IMR-90 (cell line): Measurements from ENCODE around the gene PLD1. TPM values are rescaled to one million over a fixed set of nuclear protein-coding genes. Genes with fewer than 3 reads are reported as not detected.
A peak's percentile ranks its signal among the peaks of the same experiment; 100 is the strongest.

Experiments
- ATAC-seq: fragments of 200-7000 bp; cut with Tn5 transposase; 2 replicates; pipeline ENCODE4 v1.9.1; 2020; ENCODE audit warnings: low read depth, mild to moderate bottlenecking, moderate library complexity
- BruUV-seq: library from RNA; stranded (reverse); fragments of 400-500 nt; replicated peaks from 2 replicates; lab custom pipeline; 2021; lab: Mats Ljungman, UMichigan
- CTCF ChIA-PET: fragments of 300-600 bp; formaldehyde crosslinking; extraction: SDS; loops from one replicate; lab custom pipeline; 2021; ENCODE audit warnings: antibody characterized with exemption; lab: Yijun Ruan, JAX
- POLR2A ChIA-PET: fragments of 300-600 bp; sonication (Branson Sonifier 250); formaldehyde crosslinking; loops from one replicate; lab custom pipeline; 2022; ENCODE audit warnings: antibody characterized with exemption; ENCODE audit not compliant: unreplicated experiment; lab: Charles Lee
- DNase-seq: peaks from one replicate; pipeline ENCODE4 v3.0.0; 2013
- H2AFZ ChIP-seq: replicated peaks from 2 replicates; pipeline ENCODE3; 2013; ENCODE audit warnings: low read length, mild to moderate bottlenecking; ENCODE audit not compliant: poor library complexity
- H2AK5ac ChIP-seq: 2 replicates; pipeline ENCODE4 v1.6.1; 2013; ENCODE audit warnings: low read depth, low read length, inconsistent platforms
- H2AK9ac ChIP-seq: replicated peaks from 2 replicates; pipeline ENCODE3; 2013; ENCODE audit warnings: mild to moderate bottlenecking, low read depth, low read length, moderate library complexity; ENCODE audit not compliant: poor library complexity
- H2BK120ac ChIP-seq: 2 replicates; pipeline ENCODE4 v1.6.1; 2013; ENCODE audit warnings: low read depth, low read length, inconsistent platforms
- H2BK15ac ChIP-seq: 3 replicates; pipeline ENCODE4 v1.6.1; 2013; ENCODE audit warnings: low read depth, low read length, inconsistent platforms
- H2BK20ac ChIP-seq: 2 replicates; pipeline ENCODE4 v1.6.1; 2013; ENCODE audit warnings: low read depth, mild to moderate bottlenecking, inconsistent platforms, low read length, moderate library complexity
- H2BK5ac ChIP-seq: 2 replicates; pipeline ENCODE4 v1.6.1; 2013; ENCODE audit warnings: mild to moderate bottlenecking, low read depth, low read length, inconsistent platforms; ENCODE audit not compliant: poor library complexity, severe bottlenecking
- H3K14ac ChIP-seq: replicated peaks from 2 replicates; pipeline ENCODE4 v1.6.1; 2013; ENCODE audit warnings: low read depth, low read length, inconsistent platforms
- H3K18ac ChIP-seq: 2 replicates; pipeline ENCODE4 v1.6.1; 2013; ENCODE audit warnings: low read depth, low read length, control low read depth
- H3K23ac ChIP-seq: 2 replicates; pipeline ENCODE4 v1.6.1; 2013; ENCODE audit warnings: low read depth, low read length, inconsistent platforms
- H3K27ac ChIP-seq: 2 replicates; pipeline ENCODE4 v1.5.1; 2013; ENCODE audit warnings: mild to moderate bottlenecking, control low read depth, low read length; ENCODE audit not compliant: insufficient read depth
- H3K27me3 ChIP-seq: 2 replicates; pipeline ENCODE4 v1.6.1; 2013; ENCODE audit warnings: low read length; ENCODE audit not compliant: control insufficient read depth, insufficient read depth
- H3K36me3 ChIP-seq: 2 replicates; pipeline ENCODE4 v1.6.1; 2013; ENCODE audit warnings: low read length, mixed read lengths; ENCODE audit not compliant: control insufficient read depth, insufficient read depth
- H3K4ac ChIP-seq: 2 replicates; pipeline ENCODE4 v1.6.1; 2013; ENCODE audit warnings: low read depth, low read length, inconsistent platforms
- H3K4me1 ChIP-seq: 2 replicates; pipeline ENCODE4 v1.6.1; 2013; ENCODE audit warnings: low read length, mixed read lengths; ENCODE audit not compliant: control insufficient read depth, insufficient read depth
- H3K4me2 ChIP-seq: 2 replicates; pipeline ENCODE4 v1.6.1; 2013; ENCODE audit warnings: low read depth, mild to moderate bottlenecking, control low read depth, low read length, moderate library complexity
- H3K4me3 ChIP-seq: 2 replicates; pipeline ENCODE4 v1.5.1; 2013; ENCODE audit warnings: low read depth, mild to moderate bottlenecking, control low read depth, low read length, moderate library complexity; ENCODE audit not compliant: insufficient read depth
- H3K56ac ChIP-seq: 2 replicates; pipeline ENCODE4 v1.6.1; 2013; ENCODE audit warnings: low read length, inconsistent platforms; ENCODE audit not compliant: insufficient read depth; ENCODE audit errors: extremely low read depth
- H3K79me1 ChIP-seq, 2 experiments: 2 replicates each; pipeline ENCODE4 v1.6.1; 2013; ENCODE audit warnings: low read length in 2 of 2, inconsistent platforms in 1 of 2, low read depth in 1 of 2
- H3K9ac ChIP-seq: 2 replicates; pipeline ENCODE4 v1.6.1; 2013; ENCODE audit warnings: low read depth, low read length, control low read depth
- H3K9me1 ChIP-seq: 2 replicates; pipeline ENCODE4 v1.6.1; 2013; ENCODE audit warnings: low read length, inconsistent platforms; ENCODE audit not compliant: insufficient read depth
- H3K9me3 ChIP-seq: 2 replicates; pipeline ENCODE4 v1.6.1; 2013; ENCODE audit warnings: low read length; ENCODE audit not compliant: control insufficient read depth, insufficient read depth
- H4K20me1 ChIP-seq: 2 replicates; pipeline ENCODE4 v1.6.1; 2013; ENCODE audit warnings: low read length, inconsistent platforms; ENCODE audit not compliant: insufficient read depth
- H4K5ac ChIP-seq: 2 replicates; pipeline ENCODE4 v1.6.1; 2013; ENCODE audit warnings: mild to moderate bottlenecking, low read depth, low read length, control low read depth
- H4K8ac ChIP-seq, 2 experiments: 2 replicates each; pipeline ENCODE4 v1.6.1; 2013; ENCODE audit warnings: low read depth in 2 of 2, low read length in 2 of 2, control low read depth in 1 of 2, inconsistent platforms in 1 of 2
- H4K91ac ChIP-seq: 2 replicates; pipeline ENCODE4 v1.6.1; 2013; ENCODE audit warnings: low read depth, low read length, inconsistent platforms; ENCODE audit not compliant: insufficient read depth
- BHLHE40 ChIP-seq: fragments of 150-350 bp; IDR thresholded peaks from 2 replicates; pipeline ENCODE4 v1.6.1; 2016; ENCODE audit warnings: mild to moderate bottlenecking, low read depth, low read length
- CEBPB ChIP-seq: IDR thresholded peaks from 2 replicates; pipeline ENCODE4 v1.6.1; 2012; ENCODE audit warnings: low read depth, low read length, improper control_type of control experiment
- CHD1 ChIP-seq: IDR thresholded peaks from 2 replicates; pipeline ENCODE4 v1.6.1; 2012; ENCODE audit warnings: low read depth, low read length, improper control_type of control experiment
- FOS ChIP-seq: fragments of 150-350 bp; IDR thresholded peaks from 2 replicates; pipeline ENCODE4 v1.6.1; 2016; ENCODE audit warnings: low read depth, low read length
- MAFK ChIP-seq: IDR thresholded peaks from 2 replicates; pipeline ENCODE4 v1.6.1; 2012; ENCODE audit warnings: low read depth, low read length, improper control_type of control experiment
- MAZ ChIP-seq: IDR thresholded peaks from 2 replicates; pipeline ENCODE4 v1.6.1; 2012; ENCODE audit warnings: low read depth, mild to moderate bottlenecking, low read length, improper control_type of control experiment, moderate library complexity, borderline replicate concordance
- NFE2L2 ChIP-seq: fragments of 150-350 bp; IDR thresholded peaks from 2 replicates; pipeline ENCODE4 v1.6.1; 2016; ENCODE audit warnings: low read depth, mild to moderate bottlenecking, low read length
- POLR2A ChIP-seq: IDR thresholded peaks from 2 replicates; pipeline ENCODE4 v1.6.1; 2012; ENCODE audit warnings: mild to moderate bottlenecking, low read depth, low read length
- RAD21 ChIP-seq: IDR thresholded peaks from 2 replicates; pipeline ENCODE4 v1.6.1; 2012; ENCODE audit warnings: low read length, improper control_type of control experiment
- RCOR1 ChIP-seq: IDR thresholded peaks from 2 replicates; pipeline ENCODE4 v1.6.1; 2012; ENCODE audit warnings: mild to moderate bottlenecking, low read length, improper control_type of control experiment; ENCODE audit not compliant: insufficient replicate concordance
- RFX5 ChIP-seq: IDR thresholded peaks from 2 replicates; pipeline ENCODE4 v1.8.0; 2012; ENCODE audit warnings: low read depth, mild to moderate bottlenecking, low read length, moderate library complexity
- SMC3 ChIP-seq: fragments of 150-350 bp; IDR thresholded peaks from 2 replicates; pipeline ENCODE4 v1.6.1; 2016; ENCODE audit warnings: low read depth, mild to moderate bottlenecking, antibody characterized with exemption, low read length, moderate library complexity
- USF2 ChIP-seq: fragments of 150-350 bp; IDR thresholded peaks from 2 replicates; pipeline ENCODE4 v1.6.1; 2017; ENCODE audit warnings: mild to moderate bottlenecking, antibody characterized with exemption, low read length, low read depth
- WGBS, 2 experiments: methylation state at CpG; one replicate each; pipeline versions ENCODE4 v1.1.5 to v1.1.7; 2013; ENCODE audit warnings: missing lambda C conversion rate in 2 of 2; ENCODE audit not compliant: insufficient read length in 1 of 2; ENCODE audit errors: extremely low coverage in 2 of 2; 5-methylcytosine and 5-hydroxymethylcytosine counted together
- dilution Hi-C: fragments of 300-500 bp; cut with HindIII; formaldehyde crosslinking; loops from one replicate; pipeline ENCODE4 v1.14.3; 2018; ENCODE audit warnings: low sequenced_read_pairs; ENCODE audit not compliant: unreplicated experiment
- in situ Hi-C: fragments of 300-500 bp; cut with MboI; formaldehyde crosslinking; loops from 3 replicates; pipeline ENCODE4 v1.14.3; 2019; ENCODE audit warnings: low sequenced_read_pairs, inconsistent platforms, mixed read lengths
- intact Hi-C: fragments of 100-400 bp; cut with micrococcal nuclease; formaldehyde crosslinking; loops from 2 replicates; pipeline ENCODE4 v1.10.0; 2022
- polyA plus RNA-seq, 3 experiments: library from polyadenylated mRNA; depleted of rRNA; stranded (reverse); fragments of >200 nt; gene quantifications; 2 replicates each; pipeline ENCODE4 v1.2.3, GENCODE V29; 2012; ENCODE audit warnings: low replicate concordance in 1 of 3
- total RNA-seq: library from RNA; depleted of rRNA; stranded (reverse); fragments of >200 nt; gene quantifications from 2 replicates; pipeline ENCODE4 v1.2.3, GENCODE V29; 2012
- TF ChIP-seq, protein P1 (sequence below): fragments of 150-350 bp; IDR thresholded peaks from 2 replicates; pipeline ENCODE4 v1.6.1; 2016; ENCODE audit warnings: low read depth, mild to moderate bottlenecking, low read length, moderate library complexity, borderline replicate concordance
- TF ChIP-seq, protein P2 (sequence below): conservative IDR thresholded peaks from 2 replicates; pipeline ENCODE4 v1.5.1; 2012; ENCODE audit warnings: mild to moderate bottlenecking, low read depth, low read length, improper control_type of control experiment

The PLD1 gene
- total and polyA plus RNA-seq, 2 of the 4 experiments (the other 2 are of a cell fraction) = 3.3 to 9.7 TPM

- peak overlapping the region; percentile 84; the same call in 1 of the 2 replicates for H3K4me2 ChIP-seq
- H4K91ac ChIP-seq = no peak overlapping the region
- peaks cover 6% of the 10 kb centered on the region for H3K9me1 ChIP-seq
- H3K27ac ChIP-seq = peak overlapping the region; percentile 79
- DNase-seq (no peak), ATAC-seq (no peak)
- H3K27me3 ChIP-seq = no peaks in the 10 kb centered on the region
- peak overlapping the region; percentile 54 for H2AK5ac ChIP-seq
- peak overlapping the region; percentile 93 for H3K18ac ChIP-seq
- no CpG with 5 or more reads among the region's 7 CpGs for WGBS, 2 experiments
- peak overlapping the region; percentile 92 for H4K5ac ChIP-seq
- peak overlapping the region; percentile 5; the same call in 1 of the 2 replicates for H3K14ac ChIP-seq
- H3K23ac ChIP-seq = no peak overlapping the region; the same call in 1 of the 2 replicates
- peak overlapping the region; percentile 75 for H2BK5ac ChIP-seq
- CTCF ChIA-PET = interaction anchor here (1.0 to 2.2 kb wide), 3 partner anchors 23 to 35 kb away, joined by 3 to 6 read pairs (median 5); no protein-coding TSS in a partner anchor
- H3K4ac ChIP-seq = peak overlapping the region; percentile 71; the same call in 1 of the 2 replicates
- H2AFZ ChIP-seq = no peak overlapping the region
- no peak overlapping the region for H2AK9ac ChIP-seq
- H4K8ac ChIP-seq = peak overlapping the region in 1 of 2 experiments; percentile 41; a peak in 1 of 4 replicates
- no peaks in the 10 kb centered on the region; the same call in 1 of the 2 replicates for H4K20me1 ChIP-seq
- no peak overlapping the region for H3K56ac ChIP-seq
- intact Hi-C loops = no loop called here
- H2BK20ac ChIP-seq = peak overlapping the region; percentile 47
- peak overlapping the region; percentile 13; the same call in 1 of the 2 replicates for H3K9ac ChIP-seq
- H3K4me1 ChIP-seq = peaks cover 21% of the 10 kb centered on the region
- POLR2A ChIA-PET = no interaction called here
- peaks cover 19 to 41% of the 10 kb centered on the region in 2 experiments; a peak in 3 of 4 replicates for H3K79me1 ChIP-seq
- in situ Hi-C loops = no loop called here
- no peak overlapping the region for H3K4me3 ChIP-seq
- H2BK15ac ChIP-seq = peak overlapping the region; percentile 52; the same call in 2 of the 3 replicates
- no peaks in the 10 kb centered on the region for H3K9me3 ChIP-seq
- H2BK120ac ChIP-seq = peak overlapping the region; percentile 68
- dilution Hi-C loops = no loop called here
- H3K36me3 ChIP-seq = no peaks in the 10 kb centered on the region
- BruUV-seq = no TSS peak
- TF ChIP-seq RAD21 (no peak), RFX5 (no peak), USF2 (no peak), MAFK (no peak), POLR2A (no peak), CHD1 (no peak), BHLHE40 (no peak), MAZ (no peak), SMC3 (no peak), FOS (no peak), CEBPB (no peak), RCOR1 (no peak), NFE2L2 (no peak)
- TF ChIP-seq, protein P1, sequence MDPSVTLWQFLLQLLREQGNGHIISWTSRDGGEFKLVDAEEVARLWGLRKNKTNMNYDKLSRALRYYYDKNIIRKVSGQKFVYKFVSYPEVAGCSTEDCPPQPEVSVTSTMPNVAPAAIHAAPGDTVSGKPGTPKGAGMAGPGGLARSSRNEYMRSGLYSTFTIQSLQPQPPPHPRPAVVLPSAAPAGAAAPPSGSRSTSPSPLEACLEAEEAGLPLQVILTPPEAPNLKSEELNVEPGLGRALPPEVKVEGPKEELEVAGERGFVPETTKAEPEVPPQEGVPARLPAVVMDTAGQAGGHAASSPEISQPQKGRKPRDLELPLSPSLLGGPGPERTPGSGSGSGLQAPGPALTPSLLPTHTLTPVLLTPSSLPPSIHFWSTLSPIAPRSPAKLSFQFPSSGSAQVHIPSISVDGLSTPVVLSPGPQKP = no peak
- TF ChIP-seq, protein P2, sequence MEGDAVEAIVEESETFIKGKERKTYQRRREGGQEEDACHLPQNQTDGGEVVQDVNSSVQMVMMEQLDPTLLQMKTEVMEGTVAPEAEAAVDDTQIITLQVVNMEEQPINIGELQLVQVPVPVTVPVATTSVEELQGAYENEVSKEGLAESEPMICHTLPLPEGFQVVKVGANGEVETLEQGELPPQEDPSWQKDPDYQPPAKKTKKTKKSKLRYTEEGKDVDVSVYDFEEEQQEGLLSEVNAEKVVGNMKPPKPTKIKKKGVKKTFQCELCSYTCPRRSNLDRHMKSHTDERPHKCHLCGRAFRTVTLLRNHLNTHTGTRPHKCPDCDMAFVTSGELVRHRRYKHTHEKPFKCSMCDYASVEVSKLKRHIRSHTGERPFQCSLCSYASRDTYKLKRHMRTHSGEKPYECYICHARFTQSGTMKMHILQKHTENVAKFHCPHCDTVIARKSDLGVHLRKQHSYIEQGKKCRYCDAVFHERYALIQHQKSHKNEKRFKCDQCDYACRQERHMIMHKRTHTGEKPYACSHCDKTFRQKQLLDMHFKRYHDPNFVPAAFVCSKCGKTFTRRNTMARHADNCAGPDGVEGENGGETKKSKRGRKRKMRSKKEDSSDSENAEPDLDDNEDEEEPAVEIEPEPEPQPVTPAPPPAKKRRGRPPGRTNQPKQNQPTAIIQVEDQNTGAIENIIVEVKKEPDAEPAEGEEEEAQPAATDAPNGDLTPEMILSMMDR = no peak
Measured at GRCh38 chr3:171807129-171807675, 3.1 kb downstream of the PLD1 start.
